Heart right ventricle (tissue), 16 donors: ENCODE measurements around the gene CADPS2. TPM values are rescaled to one million over a fixed set of nuclear protein-coding genes. Genes with fewer than 3 reads are reported as not detected.

Source experiments
- ATAC-seq, 8 donors: fragments of 200-7000 bp; cut with Tn5 transposase; one replicate each; pipeline ENCODE4 v1.9.1; 2020; ENCODE audit warnings: mild to moderate bottlenecking in 8 of 8, moderate library complexity in 8 of 8, moderate number of reproducible peaks in 1 of 8
- DNase-seq, 2 donors: peaks; one replicate each; pipeline ENCODE4 v3.0.0-alpha.2; 2020
- H3K27ac ChIP-seq, 10 donors: fragments of 200-600 bp; sonication (generic) in 2 of 10; one replicate each; pipeline versions ENCODE4 v1.5.0 to v1.8.0; 2020 to 2022; ENCODE audit warnings: mild to moderate bottlenecking in 3 of 10
- H3K27me3 ChIP-seq, 7 donors: fragments of 200-600 bp; one replicate each; pipeline ENCODE4 v1.8.0; 2021 to 2022; ENCODE audit warnings: mild to moderate bottlenecking in 2 of 7
- H3K36me3 ChIP-seq, 9 donors: fragments of 200-600 bp; sonication (generic) in 1 of 9; one replicate each; pipeline versions ENCODE4 v1.5.0 to v1.8.0; 2020 to 2022; ENCODE audit warnings: mild to moderate bottlenecking in 2 of 9
- H3K4me1 ChIP-seq, 9 donors: fragments of 200-600 bp; sonication (generic) in 1 of 9; one replicate each; pipeline versions ENCODE4 v1.5.0 to v1.8.0; 2020 to 2022; ENCODE audit warnings: mild to moderate bottlenecking in 4 of 9
- H3K4me3 ChIP-seq, 10 donors: fragments of 200-600 bp; sonication (generic) in 2 of 10; one replicate each; pipeline versions ENCODE4 v1.5.0 to v1.8.0; 2020 to 2022; ENCODE audit warnings: mild to moderate bottlenecking in 7 of 10, moderate library complexity in 2 of 10
- H3K9me3 ChIP-seq, 11 donors: fragments of 200-600 bp in 10 of 11; sonication (generic) in 2 of 11; one replicate each; pipeline versions ENCODE4 v1.5.0 to v1.8.0; 2013 to 2022; ENCODE audit warnings: mild to moderate bottlenecking in 2 of 11, control low read depth in 1 of 11, moderate library complexity in 1 of 11
- CTCF ChIP-seq, 9 donors: fragments of 200-600 bp; sonication (generic) in 2 of 9; IDR thresholded peaks; one replicate each; pipeline versions ENCODE4 v1.5.0 to v1.8.0; 2021 to 2022; ENCODE audit warnings: antibody characterized with exemption in 9 of 9, mild to moderate bottlenecking in 5 of 9, moderate library complexity in 1 of 9
- WGBS, 2 donors: extraction: QIAGEN DNeasy Blood & Tissue Kit; methylation state at CpG; one replicate each; pipeline ENCODE4 v1.1.7; 2013; ENCODE audit warnings: inconsistent platforms in 1 of 2; 5-methylcytosine and 5-hydroxymethylcytosine counted together
- intact Hi-C, 10 donors: fragments of 100-400 bp; cut with DNase I; formaldehyde crosslinking; loops; one replicate each; pipeline versions ENCODE4 v1.11.1 to v1.14.2; 2022
- polyA plus RNA-seq, 2 donors: library from polyadenylated mRNA; stranded (reverse); fragments of 200-250 nt; gene quantifications; one replicate each; pipeline ENCODE4 v1.2.3, GENCODE V29; 2013
- total RNA-seq, 10 donors: library from RNA; stranded (reverse); fragmentation: NEBNext Ultra II Directional in 3 of 10; extraction: Animal tissue kit (Norgen Biotek cat#: 25700) in 3 of 10; gene quantifications; one replicate each; pipeline versions ENCODE4 v1.2.1 to v1.2.4, GENCODE V29; 2021 to 2023
- donor health status: Arrhythmogenic right ventricular cardiomyopathy.
- donor health status: ischemic (EF 13 %, LVEDD 7.1; RV severe dilation, severe dysfunction).
- donor health status: healthy with polysubstance abuse.
- donor health status: DM: no; HTN: yes; CAD: no.
- donor health status: DM: no; HTN: no; CAD: no.
- donor health status: ischemic (EF 25% LVEDD 6.9; RV normal size, moderate dysfunction).
- donor health status: ischemic (EF 25% LVEDD 5.7; RV mildly dilated, moderate dysfunction).
- donor health status: healthy.
- donor health status: DM: yes; HTN: yes; CAD: no.
- donor health status: Ischemic cardiomyopathy.
- donor health status: ischemic (EF 35%, LVEDD 5.7; RV mildly dilated, moderate dysfunction).
- donor health status: nonischemic (EF 11% LVEDD 7.7; RV severe dilation, severe dysfunction).
- donor health status: DM: yes; HTN: yes; CAD: no.
- donor health status: PGD.
- donor health status: ischemic (EF 29% LVEDD 5.4; RV normal size, mild dysfunction).
- donor health status: nonischemic (EF 23%, LVEDD 6.1; RV moderate dilation, normal function).

Gene CADPS2
- total and polyA plus RNA-seq, 12 donors, result 3.6 to 25.7 (median 6.6) TPM

- intact Hi-C loops, result loop anchor here in 1 of 10 donors (5.0 kb wide), 1 partner anchor 46 kb away; no protein-coding TSS in a partner anchor
- Histone ChIP-seq H3K4me1 (peaks cover 3 to 48% (median 20%) of the 10 kb centered on the region in 9 donors), H3K9me3 (no peaks in the 10 kb centered on the region), H3K4me3 (no peak overlapping the region), H3K27ac (peak overlapping the region in 9 of 10 donors; percentile 0 to 79 (median 55)), H3K27me3 (no peaks in the 10 kb centered on the region), H3K36me3 (no peaks in the 10 kb centered on the region)
- DNase-seq (peak in 1 of 2 donors; percentile 28), ATAC-seq (peak; percentile 57 to 89 (median 80))
- WGBS, 2 donors, result 60 to 69% methylated on average over 3 of the region's 3 CpGs
- no peak for TF ChIP-seq CTCF (IDR thresholded peaks at IDR 0.05)
These were observed 38.3 kb downstream of the CADPS2 start for GRCh38 chr7:122847871-122848473.

DNA sequence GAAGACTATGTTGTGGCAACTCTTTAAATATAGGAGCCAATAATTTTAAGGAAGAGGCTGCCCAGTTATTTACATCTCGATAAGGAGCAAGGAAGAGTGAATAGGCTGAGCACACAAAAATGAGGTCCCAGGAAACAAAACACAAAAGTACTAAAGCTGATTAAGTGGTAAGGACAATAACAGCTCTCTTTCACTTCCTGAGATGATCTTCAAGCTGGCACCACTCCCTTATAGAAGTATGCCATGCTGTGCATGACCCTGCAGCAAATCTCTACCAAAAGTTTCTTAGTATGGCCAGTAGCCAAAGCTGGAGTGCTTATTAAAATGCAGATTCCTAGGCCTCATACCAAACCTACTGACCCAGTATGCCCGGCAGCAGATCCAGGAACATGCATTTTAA lies 39.7 kb downstream of the CADPS2 start:
- Histone ChIP-seq H3K27me3 (no peaks in the 10 kb centered on the region), H3K9me3 (no peaks in the 10 kb centered on the region), H3K36me3 (no peaks in the 10 kb centered on the region), H3K27ac (peak overlapping the region in 5 of 10 donors; percentile 50 to 79 (median 60)), H3K4me1 (peaks cover 3 to 58% (median 20%) of the 10 kb centered on the region in 9 donors), H3K4me3 (no peak overlapping the region)
- WGBS, 2 donors, result 68 to 76% methylated on average over 2 of the region's 2 CpGs
- ATAC-seq, result no peak
- DNase-seq, result no peak
- TF ChIP-seq CTCF (IDR thresholded peaks at IDR 0.05), result no peak
- intact Hi-C loops, result loop anchor here in 1 of 10 donors (5.0 kb wide), 1 partner anchor 44 kb away; no protein-coding TSS in a partner anchor

DNA sequence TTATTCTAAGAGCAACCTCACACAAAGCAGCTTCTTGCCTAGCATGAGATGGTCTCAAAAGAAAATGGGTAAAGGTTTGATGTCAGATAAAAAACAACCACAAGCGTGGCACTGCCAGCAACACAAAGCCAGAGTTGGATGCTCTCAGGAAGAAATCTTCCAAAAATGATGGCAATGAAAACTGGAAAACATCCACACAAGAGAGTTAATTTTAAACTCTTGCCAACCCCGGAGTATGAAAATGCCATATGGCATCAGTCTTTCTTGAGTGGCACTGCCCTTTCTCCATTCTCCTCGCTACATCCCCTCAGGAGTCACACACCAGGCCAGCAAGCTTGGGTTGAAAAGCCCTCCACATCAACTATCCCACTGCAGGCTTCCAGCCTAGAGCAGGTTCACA lies 41.0 kb downstream of the CADPS2 start:
- H3K27ac ChIP-seq, result peak overlapping the region in 2 of 10 donors; percentile 6 to 61
- intact Hi-C loops, result loop anchor here in 1 of 10 donors (5.0 kb wide), 1 partner anchor 43 kb away; no protein-coding TSS in a partner anchor
- ATAC-seq, result no peak
- WGBS, 2 donors, result 89 to 94% methylated on average over 3 of the region's 3 CpGs
- no peaks in the 10 kb centered on the region for H3K9me3 ChIP-seq
- no peaks in the 10 kb centered on the region for H3K27me3 ChIP-seq
- TF ChIP-seq CTCF (IDR thresholded peaks at IDR 0.05), result no peak
- peaks cover 3 to 58% (median 20%) of the 10 kb centered on the region in 9 donors for H3K4me1 ChIP-seq
- no peaks in the 10 kb centered on the region for H3K36me3 ChIP-seq
- H3K4me3 ChIP-seq, result no peak overlapping the region
- no peak for DNase-seq

DNA sequence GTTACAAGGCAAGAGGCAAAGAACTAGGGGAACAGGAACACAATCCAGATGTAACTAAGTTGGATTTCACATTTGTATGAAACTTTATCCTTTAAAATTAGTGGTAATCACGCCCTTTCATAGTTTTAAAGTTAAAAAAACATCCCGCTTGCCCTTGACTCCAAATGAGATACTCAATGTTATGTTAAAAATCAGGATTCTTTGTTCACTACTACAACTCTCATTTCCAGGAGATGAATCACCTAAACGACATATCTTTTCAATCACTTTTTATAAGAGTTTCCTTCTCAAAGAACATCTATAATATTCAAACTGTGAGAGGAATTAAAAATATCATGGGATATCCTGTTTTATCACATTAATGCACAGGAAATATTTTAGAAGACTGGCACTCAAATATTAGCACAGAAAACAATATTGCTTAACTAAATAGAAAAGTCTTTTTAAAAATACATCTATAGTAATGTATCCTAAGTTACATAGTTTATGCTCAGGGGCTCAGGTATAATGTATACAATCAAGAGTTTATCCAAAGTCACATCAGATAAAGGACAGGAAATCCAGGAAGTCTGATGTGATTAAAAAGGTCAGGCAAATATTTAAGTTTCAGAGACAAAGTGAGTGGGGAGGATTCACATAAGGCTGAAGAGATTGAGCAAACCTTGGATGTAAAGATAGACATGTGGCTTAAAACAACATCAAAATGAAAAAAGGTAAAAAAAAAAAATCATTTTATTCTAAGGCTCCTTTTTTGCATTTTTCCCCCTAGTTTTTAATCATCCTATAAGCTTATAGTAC lies 41.9 kb downstream of the CADPS2 start:
- intact Hi-C loops, result no loop called here
- peaks cover 3 to 58% (median 20%) of the 10 kb centered on the region in 9 donors for H3K4me1 ChIP-seq

More for the DNA sequence above, 41.9 kb downstream of the CADPS2 start:
- Histone ChIP-seq H3K27ac (peak overlapping the region in 5 of 10 donors; percentile 6 to 61 (median 23)), H3K27me3 (no peaks in the 10 kb centered on the region), H3K9me3 (no peaks in the 10 kb centered on the region), H3K36me3 (no peaks in the 10 kb centered on the region), H3K4me3 (no peak overlapping the region)
- TF ChIP-seq CTCF (IDR thresholded peaks at IDR 0.05), result no peak
- DNase-seq (no peak), ATAC-seq (peak in 1 of 8 donors; percentile 32)
- WGBS, 2 donors, result 82% methylated on average over 3 of the region's 3 CpGs
